Astrocyte of the cerebellum (primary cell): ENCODE measurements around the gene TSPO2.

Experiments
- DNase-seq: peaks from one replicate; pipeline ENCODE4 v3.0.0-alpha.2; 2011; ENCODE audit warnings: low read depth
- H3K4me3 ChIP-seq: 2 replicates; pipeline ENCODE4 v1.5.1; 2011; ENCODE audit warnings: mild to moderate bottlenecking, low read depth, low read length, moderate library complexity
- in situ Hi-C: cut with HindIII; loops from 2 replicates; pipeline ENCODE4 v1.10.0; 2017; ENCODE audit warnings: low sequenced_read_pairs
- TF ChIP-seq, protein P1 (sequence below): IDR thresholded peaks from 2 replicates; pipeline ENCODE4 v1.5.1; 2012; ENCODE audit warnings: low read length, low read depth, moderate library complexity, mild to moderate bottlenecking; ENCODE audit errors: missing control alignments

The TSPO2 gene

DNA sequence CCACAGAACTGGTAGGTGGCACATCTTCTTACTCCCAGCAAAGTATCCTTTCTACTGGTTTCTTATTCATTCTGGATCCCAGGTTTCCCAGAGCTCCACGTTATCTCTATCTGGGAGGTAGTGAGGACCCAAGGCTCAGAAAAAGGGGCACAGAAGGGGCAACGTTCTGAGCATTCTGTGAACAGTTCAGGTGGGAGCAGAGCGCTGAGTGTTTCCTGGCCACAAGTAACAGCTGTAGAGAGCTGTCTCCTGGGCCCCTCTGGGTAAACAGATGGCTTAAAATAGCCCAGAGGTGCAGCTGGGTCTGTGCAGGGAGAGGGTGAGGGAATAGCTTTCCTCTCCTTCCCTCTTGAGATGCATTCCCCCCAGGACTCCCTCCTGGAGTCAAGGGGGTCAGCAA is 12.9 kb downstream of the TSPO2 start:
- TF ChIP-seq, protein P1, sequence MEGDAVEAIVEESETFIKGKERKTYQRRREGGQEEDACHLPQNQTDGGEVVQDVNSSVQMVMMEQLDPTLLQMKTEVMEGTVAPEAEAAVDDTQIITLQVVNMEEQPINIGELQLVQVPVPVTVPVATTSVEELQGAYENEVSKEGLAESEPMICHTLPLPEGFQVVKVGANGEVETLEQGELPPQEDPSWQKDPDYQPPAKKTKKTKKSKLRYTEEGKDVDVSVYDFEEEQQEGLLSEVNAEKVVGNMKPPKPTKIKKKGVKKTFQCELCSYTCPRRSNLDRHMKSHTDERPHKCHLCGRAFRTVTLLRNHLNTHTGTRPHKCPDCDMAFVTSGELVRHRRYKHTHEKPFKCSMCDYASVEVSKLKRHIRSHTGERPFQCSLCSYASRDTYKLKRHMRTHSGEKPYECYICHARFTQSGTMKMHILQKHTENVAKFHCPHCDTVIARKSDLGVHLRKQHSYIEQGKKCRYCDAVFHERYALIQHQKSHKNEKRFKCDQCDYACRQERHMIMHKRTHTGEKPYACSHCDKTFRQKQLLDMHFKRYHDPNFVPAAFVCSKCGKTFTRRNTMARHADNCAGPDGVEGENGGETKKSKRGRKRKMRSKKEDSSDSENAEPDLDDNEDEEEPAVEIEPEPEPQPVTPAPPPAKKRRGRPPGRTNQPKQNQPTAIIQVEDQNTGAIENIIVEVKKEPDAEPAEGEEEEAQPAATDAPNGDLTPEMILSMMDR, result no peak
- DNase-seq, result no peak
- H3K4me3 ChIP-seq, result no peak overlapping the region
- in situ Hi-C loops, result loop anchor here (25.0 kb wide), 1 partner anchor 1693 kb away; no protein-coding TSS in a partner anchor

DNA sequence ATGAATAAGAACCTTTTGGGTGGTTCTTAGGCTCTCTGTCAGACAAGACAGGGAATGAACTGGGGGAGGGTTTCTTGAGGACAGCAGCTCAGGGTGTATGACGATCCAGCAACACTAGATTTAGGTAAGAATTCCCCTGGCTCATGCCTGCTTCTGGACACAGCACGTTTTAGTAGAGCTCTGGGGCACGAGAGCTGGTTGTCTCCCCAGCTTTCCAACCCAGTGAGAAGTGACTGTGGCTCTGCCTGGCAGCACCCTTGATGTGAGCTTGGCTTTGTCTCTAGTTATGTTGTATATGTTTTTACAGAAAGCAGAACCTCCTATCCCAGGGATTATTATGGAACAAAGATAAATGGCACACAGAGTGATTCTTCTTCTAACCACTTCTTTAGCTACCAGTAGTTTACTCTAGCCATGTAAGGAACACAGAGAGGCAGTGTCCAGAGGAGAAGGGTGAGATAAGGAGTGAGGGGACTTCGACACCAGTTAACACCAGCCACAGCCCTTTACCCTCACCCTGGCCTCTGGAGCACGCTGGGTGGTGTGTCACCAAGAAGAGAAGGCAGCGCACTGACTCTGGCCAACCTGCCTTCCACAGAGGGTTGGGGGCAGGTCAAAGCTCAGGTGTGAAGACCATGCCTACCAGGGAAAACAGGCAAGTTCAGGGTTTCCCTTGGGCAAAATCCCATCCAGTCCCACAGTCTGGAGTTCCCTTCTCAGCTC is 14.7 kb downstream of the TSPO2 start:
- in situ Hi-C loops, result loop anchor here (25.0 kb wide), 1 partner anchor 1695 kb away; no protein-coding TSS in a partner anchor
- TF ChIP-seq, protein P1, result no peak
- H3K4me3 ChIP-seq, result no peak overlapping the region
- no peak for DNase-seq

DNA sequence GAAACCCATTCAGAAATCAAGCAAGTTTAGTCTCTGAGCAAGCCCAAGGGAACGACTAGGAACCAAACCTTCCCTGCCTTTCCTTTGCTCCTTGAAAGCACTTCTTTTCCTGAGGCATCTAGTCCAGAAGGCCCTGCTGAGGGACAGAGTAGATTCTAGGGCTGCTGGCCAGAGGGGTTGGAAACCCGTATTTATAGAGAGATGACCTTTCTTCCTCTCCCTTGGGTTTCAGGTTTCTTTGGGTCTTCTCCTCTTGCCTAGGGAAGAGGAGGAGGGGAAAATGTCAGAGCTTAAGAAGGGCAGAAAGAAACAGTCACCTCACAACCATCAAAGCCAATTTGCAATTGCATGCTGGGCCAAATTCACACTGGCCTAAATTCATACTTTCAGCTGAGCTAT is 16.5 kb downstream of the TSPO2 start:
- H3K4me3 ChIP-seq, result no peak overlapping the region
- TF ChIP-seq, protein P1, result no peak
- in situ Hi-C loops, result loop anchor here (25.0 kb wide), 1 partner anchor 1696 kb away; no protein-coding TSS in a partner anchor
- DNase-seq, result no peak

DNA sequence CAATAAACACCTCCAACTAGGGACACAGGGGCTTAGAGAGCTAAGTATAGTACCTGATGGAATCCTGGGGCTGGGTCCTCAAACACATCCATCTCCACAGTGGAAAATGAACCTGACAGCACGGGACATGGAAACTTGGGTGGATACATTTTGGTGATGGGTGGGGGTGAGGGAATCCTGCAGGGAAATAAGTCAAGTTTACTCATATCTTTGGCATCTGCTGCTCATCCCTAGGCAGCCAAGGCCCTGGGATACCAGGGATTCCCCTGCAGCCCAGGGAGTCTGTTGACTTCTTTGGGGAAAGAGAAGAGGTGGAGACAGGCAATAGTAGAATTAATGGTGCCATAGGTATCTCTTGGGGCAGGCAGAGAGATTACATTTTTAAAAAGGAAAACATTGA is 17.3 kb downstream of the TSPO2 start:
- no peak for DNase-seq
- TF ChIP-seq, protein P1, result no peak
- in situ Hi-C loops, result loop anchor here (25.0 kb wide), 1 partner anchor 1697 kb away; no protein-coding TSS in a partner anchor

DNA sequence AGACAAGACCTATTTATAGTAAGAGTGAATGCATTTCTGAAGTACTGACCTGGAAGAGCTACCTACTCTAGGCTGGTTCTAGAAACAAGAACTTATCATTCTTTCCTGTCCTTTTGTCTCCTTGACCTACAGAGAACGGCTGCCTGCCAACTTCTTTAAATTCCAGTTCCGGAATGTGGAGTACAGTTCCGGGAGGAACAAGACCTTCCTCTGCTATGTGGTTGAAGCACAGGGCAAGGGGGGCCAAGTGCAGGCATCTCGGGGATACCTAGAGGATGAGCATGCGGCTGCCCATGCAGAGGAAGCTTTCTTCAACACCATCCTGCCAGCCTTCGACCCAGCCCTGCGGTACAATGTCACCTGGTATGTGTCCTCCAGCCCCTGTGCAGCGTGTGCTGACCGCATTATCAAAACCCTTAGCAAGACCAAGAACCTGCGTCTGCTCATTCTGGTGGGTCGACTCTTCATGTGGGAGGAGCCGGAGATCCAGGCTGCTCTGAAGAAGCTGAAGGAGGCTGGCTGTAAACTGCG is 19.0 kb downstream of the TSPO2 start:
- in situ Hi-C loops, result loop anchor here (25.0 kb wide), 1 partner anchor 1699 kb away; no protein-coding TSS in a partner anchor
- TF ChIP-seq, protein P1, result no peak

More for the DNA sequence above, 17.3 kb downstream of the TSPO2 start:
- H3K4me3 ChIP-seq, result no peak overlapping the region

DNA sequence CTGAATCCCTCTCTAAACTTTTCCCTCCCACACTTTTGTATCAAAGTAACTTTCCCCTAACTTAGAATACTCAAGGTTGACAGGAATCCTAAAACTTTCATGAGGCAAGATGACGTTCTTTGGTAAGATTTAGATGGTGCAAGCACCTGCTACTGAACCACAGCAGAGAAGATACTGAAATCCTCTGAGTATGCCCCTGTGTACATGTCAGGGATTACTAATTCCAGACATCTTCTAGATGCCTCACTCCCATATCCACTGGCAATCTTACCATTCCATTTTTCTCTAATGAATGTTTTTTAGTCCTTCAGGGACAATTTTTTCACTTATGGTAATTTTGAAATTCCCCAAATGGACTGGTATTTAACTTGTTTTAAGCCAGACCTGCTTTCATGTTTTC is 19.8 kb downstream of the TSPO2 start:
- in situ Hi-C loops, result loop anchor here (25.0 kb wide), 1 partner anchor 1700 kb away; no protein-coding TSS in a partner anchor
- no peak overlapping the region for H3K4me3 ChIP-seq
- TF ChIP-seq, protein P1, result no peak
- no peak for DNase-seq

More for the DNA sequence above, 19.0 kb downstream of the TSPO2 start:
- DNase-seq, result no peak
- H3K4me3 ChIP-seq, result no peak overlapping the region
